Neutrophil (primary cell): Measurements from ENCODE around the gene TSNAX.

ENCODE experiments used
- H3K27ac ChIP-seq: fragments of 200-600 bp; sonication (generic); 2 replicates; pipeline ENCODE4 v1.5.1; 2016; ENCODE audit warnings: mild to moderate bottlenecking, moderate library complexity
- H3K27me3 ChIP-seq: fragments of 200-600 bp; sonication (generic); 2 replicates; pipeline ENCODE4 v1.6.0; 2016; ENCODE audit warnings: mild to moderate bottlenecking
- H3K36me3 ChIP-seq: fragments of 200-600 bp; sonication (generic); 2 replicates; pipeline ENCODE4 v1.5.1; 2017
- H3K4me1 ChIP-seq, 2 experiments: fragments of 200-600 bp in 1 of 2; sonication (generic) in 1 of 2; 1 replicate in 1 of 2; 2 replicates in 1 of 2; pipeline versions ENCODE4 v1.5.1 to v1.6.1; 2013 to 2016; ENCODE audit warnings: low read depth in 1 of 2, low read length in 1 of 2, mild to moderate bottlenecking in 1 of 2, moderate library complexity in 1 of 2; ENCODE audit not compliant: control insufficient read depth in 1 of 2, insufficient read depth in 1 of 2
- H3K4me3 ChIP-seq, 2 experiments: fragments of 200-600 bp in 1 of 2; sonication (generic) in 1 of 2; 1 replicate in 1 of 2; 2 replicates in 1 of 2; pipeline ENCODE4 v1.5.1; 2013 to 2016; ENCODE audit warnings: low read depth in 1 of 2, low read length in 1 of 2, mild to moderate bottlenecking in 1 of 2, moderate library complexity in 1 of 2
- H3K9me3 ChIP-seq: fragments of 200-600 bp; sonication (generic); 2 replicates; pipeline ENCODE4 v1.5.1; 2016
- CTCF ChIP-seq: fragments of 200-600 bp; sonication (generic); IDR thresholded peaks from 2 replicates; pipeline ENCODE4 v1.5.1; 2016; ENCODE audit warnings: antibody characterized with exemption

The TSNAX gene

GRCh38 chr1:231544943-231545592, 16.6 kb downstream of the TSNAX start:
- no peaks in the 10 kb centered on the region for H3K4me1 ChIP-seq
- H3K9me3 ChIP-seq: no peaks in the 10 kb centered on the region
- peaks cover 45% of the 10 kb centered on the region for H3K36me3 ChIP-seq
- no peaks in the 10 kb centered on the region for H3K27me3 ChIP-seq
- no peak overlapping the region for H3K27ac ChIP-seq
- TF ChIP-seq CTCF: no peak
- no peak overlapping the region for H3K4me3 ChIP-seq

- TF ChIP-seq CTCF: no peak
- no peaks in the 10 kb centered on the region for H3K4me1 ChIP-seq
- no peaks in the 10 kb centered on the region for H3K27me3 ChIP-seq
- H3K36me3 ChIP-seq: peaks cover 46% of the 10 kb centered on the region
- no peaks in the 10 kb centered on the region for H3K9me3 ChIP-seq
- H3K27ac ChIP-seq: no peak overlapping the region
- no peak overlapping the region for H3K4me3 ChIP-seq
Measured at GRCh38 chr1:231546693-231547092, 18.2 kb downstream of the TSNAX start.

DNA sequence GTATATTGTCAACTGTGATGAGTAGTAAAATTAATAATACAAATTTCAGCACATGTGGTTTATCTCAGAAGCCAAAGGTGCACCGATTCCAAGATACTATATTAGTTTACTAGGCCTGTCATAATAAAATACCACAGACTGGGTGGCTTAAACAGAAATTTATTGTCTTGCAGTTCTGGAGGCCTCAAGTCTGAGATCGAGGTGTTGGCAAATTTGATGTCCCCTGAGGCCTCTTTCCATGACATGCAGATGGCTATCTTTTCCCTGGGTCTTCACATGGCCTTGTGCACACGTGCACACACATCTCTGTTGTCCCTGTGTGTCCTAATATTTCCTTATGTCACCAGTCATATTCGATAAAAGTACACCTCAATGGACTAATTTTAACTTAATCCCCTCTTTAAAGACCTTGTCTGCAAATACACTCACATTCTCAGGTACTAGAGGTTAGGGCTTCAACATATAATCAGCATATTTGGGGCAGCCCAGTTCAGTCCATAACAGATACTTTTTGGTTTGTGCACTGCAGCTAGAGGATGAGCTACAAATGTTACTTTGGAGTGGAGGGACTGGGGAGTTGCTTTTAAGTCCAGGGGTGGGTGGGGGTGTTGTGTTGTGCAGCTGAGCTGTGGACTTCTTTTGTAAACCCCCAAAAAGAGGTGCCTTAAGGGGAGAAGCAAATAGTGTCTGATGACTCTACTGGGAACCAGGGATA, 21.4 kb downstream of the TSNAX start:
- TF ChIP-seq CTCF: no peak
- peaks cover 38% of the 10 kb centered on the region for H3K36me3 ChIP-seq
- H3K4me1 ChIP-seq: no peaks in the 10 kb centered on the region
- H3K27ac ChIP-seq: no peak overlapping the region
- H3K9me3 ChIP-seq: no peaks in the 10 kb centered on the region
- no peaks in the 10 kb centered on the region for H3K27me3 ChIP-seq
- no peak overlapping the region for H3K4me3 ChIP-seq

GRCh38 chr1:231550448-231550781, 21.9 kb downstream of the TSNAX start:
- Histone ChIP-seq H3K27ac (no peak overlapping the region), H3K36me3 (peaks cover 35% of the 10 kb centered on the region), H3K9me3 (no peaks in the 10 kb centered on the region), H3K27me3 (no peaks in the 10 kb centered on the region), H3K4me3 (no peak overlapping the region), H3K4me1 (no peaks in the 10 kb centered on the region)
- TF ChIP-seq CTCF: peak; percentile 24

DNA sequence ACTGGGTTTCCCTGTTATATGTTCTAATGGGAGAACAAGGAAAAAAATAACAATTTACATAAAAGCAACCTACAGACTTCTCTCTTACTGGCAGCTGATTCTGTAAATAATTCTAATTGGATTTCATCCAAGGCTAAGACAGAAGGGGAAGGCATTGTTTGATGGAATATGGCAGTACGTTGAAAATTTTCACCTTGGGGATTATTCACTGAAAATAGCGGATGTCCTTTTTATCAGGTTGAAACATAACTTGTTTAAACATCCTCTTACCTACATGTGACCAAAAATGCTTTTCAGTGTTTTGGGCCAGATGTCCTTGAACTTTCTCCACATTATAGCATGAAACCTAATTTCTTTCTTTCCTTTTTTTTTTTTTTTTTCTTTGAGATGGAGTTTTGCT, 24.9 kb downstream of the TSNAX start:
- peaks cover 29% of the 10 kb centered on the region for H3K36me3 ChIP-seq
- H3K4me1 ChIP-seq: peaks cover 12 to 14% of the 10 kb centered on the region in 2 experiments
- no peak overlapping the region for H3K27ac ChIP-seq
- no peaks in the 10 kb centered on the region for H3K9me3 ChIP-seq
- H3K4me3 ChIP-seq: no peak overlapping the region
- no peak for TF ChIP-seq CTCF
- no peaks in the 10 kb centered on the region for H3K27me3 ChIP-seq
